Hepatic stellate cell (primary cell): Measurements from ENCODE around the gene PAPSS2.
A peak's percentile ranks its signal among the peaks of the same experiment; 100 is the strongest.

Experiments used
- DNase-seq: peaks from one replicate; pipeline ENCODE4 v3.0.0; 2011; ENCODE audit warnings: low spot score

The PAPSS2 gene

DNA sequence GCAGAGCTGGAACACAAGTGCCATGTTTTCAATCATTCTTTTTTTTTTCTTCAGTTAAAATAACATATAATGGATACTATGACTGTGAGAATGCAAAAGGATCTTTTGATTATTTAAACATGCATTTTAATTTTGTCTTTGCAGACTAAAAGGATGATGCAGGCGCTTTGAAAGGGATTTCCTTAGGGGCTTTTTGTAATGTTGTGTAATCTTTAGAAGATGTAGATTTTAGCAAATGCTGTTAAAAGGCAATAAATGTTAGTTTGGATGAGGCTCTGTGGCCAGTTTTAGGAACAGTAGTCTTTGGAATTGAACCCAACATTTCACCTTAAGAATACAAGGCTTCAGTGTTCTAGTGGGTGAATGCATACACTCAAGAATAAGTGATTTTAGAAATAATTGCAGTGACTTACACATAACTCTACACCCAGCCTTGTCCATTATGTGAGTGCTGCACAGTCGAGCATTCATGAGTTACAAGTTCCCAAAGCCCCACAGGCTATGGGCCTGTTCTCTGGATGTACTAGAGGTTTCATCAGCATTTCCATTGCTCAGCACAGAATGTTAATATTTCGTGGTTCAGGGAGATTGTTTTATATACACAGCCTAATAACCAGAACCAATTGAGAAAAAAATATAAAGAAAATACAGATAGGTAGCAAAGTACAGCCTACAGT lies 11.6 kb downstream of the PAPSS2 start:
- no peak for DNase-seq

DNA sequence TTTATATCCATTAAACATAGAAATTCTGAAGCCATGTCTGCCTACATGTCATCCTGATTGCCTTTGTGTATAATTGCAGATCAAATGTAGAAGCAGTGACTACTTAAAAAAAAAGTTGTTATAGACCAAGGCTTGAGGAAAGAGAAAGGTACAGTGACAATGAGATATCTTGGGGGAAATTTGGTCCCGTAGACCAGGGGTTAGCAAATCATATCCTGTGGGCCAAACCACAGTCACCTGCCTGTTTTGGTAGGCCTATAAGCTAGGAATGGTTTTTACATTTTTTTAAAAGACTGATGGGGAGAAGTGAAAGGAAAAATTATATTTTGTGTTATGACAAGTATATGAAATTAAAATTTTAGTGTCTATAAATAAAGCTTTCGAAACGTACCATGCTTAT lies 12.9 kb downstream of the PAPSS2 start:
- no peak for DNase-seq

DNA sequence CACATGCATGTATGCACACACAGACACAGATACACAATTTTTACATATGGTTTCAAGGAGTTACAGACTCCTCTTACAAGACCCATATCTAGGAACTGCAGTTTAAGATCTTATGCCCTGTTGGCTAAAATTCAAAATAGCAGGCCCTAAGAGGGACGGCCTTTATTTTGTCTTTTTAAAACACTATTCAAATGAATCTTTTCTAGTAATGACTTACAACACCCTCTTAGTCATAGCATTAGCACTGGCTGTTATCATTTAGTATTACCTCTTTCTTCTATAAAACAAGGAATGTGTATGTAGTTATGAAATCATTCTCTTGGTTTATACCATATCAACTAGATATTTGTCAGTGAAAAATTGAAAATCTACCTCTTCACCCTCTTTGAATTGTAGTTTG lies 15.3 kb downstream of the PAPSS2 start:
- no peak for DNase-seq

DNA sequence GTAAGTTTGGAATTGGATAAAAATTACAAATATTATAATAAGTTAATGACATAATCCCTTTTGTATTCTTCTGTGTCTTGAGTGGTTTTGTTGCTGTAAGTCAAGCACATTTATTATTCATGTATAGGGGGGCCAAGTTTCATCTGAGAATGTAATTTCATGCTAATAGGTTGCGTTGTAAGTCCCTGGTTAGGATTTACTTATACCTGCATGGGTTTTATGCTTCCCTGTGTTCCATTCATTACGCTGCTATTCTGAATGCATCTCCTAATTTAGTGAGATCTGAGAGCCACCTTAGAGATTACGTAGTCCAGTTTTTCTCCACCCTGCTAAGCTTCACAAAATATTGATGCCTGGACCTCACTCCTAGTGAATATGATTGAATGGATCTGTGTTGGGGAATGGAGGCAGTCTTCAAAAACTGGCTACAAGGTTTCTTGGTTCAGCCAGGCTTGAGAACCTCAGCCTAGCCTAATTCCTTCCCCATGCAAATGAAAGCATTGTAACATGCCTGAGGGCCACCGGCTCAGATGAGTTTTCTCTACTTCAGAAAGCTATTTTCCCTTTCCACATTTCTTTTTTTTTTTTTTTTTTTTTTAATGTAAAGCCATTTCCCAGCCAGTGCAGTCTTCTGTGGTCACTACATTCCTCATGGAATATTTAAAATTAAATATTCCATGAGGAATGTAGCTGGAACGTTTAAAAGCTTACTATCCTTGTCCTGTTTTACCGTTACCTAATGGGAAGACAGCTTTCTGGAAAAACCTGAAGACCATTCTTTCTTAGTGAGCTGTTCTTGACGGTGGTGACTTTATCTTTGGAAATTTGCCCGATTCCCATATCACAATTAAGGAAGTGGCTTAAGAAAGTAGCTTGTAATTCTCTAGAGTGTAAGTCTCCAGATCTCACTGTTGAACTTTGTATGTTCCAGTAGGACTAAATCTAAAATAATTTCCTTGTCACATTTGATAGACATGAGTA lies 16.0 kb downstream of the PAPSS2 start:
- no peak for DNase-seq

DNA sequence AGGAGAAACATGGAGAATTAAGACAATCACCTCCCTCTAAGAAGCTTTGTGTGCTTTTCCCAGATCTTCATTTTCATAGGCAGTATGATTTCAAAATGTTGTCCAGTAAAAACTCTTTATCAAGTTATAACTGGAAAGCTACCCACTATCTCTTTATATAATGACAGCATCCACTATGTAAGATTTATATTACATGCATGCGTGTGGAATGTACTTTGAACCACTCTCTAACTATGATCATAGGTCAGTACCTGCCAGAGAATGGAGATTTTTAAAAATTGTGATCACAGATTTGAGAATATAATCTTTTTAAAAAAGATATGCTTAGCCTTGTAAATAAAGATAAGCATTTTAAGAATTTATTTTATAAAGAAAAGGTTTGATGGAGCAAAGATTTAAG lies 17.9 kb downstream of the PAPSS2 start:
- no peak for DNase-seq

DNA sequence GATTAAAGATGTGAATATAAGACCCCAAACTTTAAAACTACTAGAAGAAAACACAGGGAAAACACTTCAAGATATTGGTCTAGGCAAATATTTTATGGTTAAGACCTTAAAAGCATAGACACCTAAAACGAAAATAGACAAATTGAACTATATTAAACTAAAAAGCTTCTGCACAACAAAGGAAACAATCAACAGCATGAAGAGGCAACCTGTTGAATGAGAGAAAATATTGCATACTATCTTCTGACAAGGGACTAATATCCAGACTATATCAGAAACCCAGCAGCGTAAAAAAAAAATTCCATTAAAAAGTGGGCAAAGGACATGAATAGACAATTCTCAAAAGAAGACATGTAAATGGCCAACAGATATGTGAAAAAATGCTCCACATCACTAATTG lies 18.6 kb downstream of the PAPSS2 start:
- no peak for DNase-seq

DNA sequence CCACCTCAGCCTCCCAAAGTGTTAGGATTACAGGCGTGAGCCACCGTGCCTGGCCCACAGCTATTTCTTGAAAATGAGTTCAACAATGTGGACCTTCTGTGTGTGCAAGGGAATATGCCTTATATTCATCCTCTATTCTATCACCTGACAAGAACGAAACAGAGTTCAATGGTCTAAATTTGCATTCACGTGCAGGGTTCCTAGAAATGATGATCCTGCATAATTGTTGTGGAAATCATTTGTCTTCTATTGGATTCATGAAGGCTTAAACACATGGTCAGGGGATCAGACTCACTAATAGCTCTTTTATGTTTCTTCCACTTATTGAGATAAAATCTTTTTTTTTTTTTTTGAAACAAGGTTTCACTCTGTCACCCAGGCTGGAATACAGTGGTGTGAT lies 23.7 kb downstream of the PAPSS2 start:
- no peak for DNase-seq

DNA sequence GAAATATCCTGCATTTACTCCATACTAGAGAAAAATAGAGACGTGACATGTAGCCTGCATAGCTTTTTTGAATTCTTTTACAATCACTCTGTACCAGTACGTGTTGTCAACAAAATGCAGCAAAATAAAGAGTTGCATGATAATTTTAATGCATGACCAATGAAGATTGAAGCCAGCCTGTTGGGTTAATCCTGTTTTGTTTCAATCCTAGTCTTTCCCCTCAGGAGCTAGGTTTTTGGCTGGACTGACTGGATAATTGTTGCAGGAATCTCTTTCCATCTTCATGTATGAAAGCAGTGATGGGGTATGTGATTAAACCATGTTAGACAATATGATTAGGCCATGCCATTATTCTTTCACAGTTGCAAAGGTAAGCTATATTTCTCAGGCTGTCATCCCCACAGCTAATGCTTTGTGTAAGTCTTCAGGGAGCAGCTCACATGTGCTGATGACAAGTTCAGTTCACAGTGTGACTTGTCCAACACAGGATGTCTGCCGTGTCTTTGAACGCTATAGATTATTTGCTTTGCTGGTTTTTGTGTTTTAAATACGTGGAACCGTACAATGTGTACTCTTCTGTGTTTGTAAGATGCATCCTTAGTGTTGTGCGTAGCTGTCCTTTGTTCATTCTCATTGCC lies 24.4 kb downstream of the PAPSS2 start:
- no peak for DNase-seq

DNA sequence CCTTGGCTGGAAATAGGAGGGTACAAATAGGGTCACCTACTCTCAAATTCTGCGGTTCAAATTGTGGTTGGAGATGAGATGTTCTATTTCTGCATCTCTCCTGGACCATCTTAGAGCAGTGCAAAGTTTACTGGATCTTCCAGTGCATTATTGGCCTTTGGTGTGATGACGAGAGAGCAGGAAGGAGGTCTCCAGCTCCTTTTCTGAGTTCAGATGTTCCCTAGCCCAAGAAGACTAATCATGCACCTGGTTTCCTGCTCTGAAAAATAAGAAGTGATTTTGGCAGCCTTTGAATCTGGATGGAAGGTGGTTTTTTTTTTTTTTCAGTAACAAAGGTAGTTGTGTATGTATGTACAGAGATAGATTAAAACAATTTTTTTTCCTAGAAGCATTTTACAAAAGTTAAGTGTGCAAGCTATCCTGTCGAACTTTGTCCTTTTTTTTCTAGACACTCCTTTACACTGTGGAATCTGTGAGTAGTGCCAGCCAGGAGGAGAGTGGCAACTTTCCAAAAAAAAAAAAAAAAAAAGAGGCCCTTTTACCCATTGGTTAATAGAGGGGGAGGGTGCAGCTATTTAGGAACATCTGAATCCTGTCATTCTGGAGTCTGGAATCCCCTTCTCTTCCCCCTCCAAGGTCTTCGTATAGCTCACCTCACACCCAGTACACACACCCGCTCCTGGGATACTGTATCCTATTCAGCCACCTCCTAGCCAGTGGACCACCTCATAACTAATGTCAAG lies 26.3 kb downstream of the PAPSS2 start:
- DNase-seq = no peak

DNA sequence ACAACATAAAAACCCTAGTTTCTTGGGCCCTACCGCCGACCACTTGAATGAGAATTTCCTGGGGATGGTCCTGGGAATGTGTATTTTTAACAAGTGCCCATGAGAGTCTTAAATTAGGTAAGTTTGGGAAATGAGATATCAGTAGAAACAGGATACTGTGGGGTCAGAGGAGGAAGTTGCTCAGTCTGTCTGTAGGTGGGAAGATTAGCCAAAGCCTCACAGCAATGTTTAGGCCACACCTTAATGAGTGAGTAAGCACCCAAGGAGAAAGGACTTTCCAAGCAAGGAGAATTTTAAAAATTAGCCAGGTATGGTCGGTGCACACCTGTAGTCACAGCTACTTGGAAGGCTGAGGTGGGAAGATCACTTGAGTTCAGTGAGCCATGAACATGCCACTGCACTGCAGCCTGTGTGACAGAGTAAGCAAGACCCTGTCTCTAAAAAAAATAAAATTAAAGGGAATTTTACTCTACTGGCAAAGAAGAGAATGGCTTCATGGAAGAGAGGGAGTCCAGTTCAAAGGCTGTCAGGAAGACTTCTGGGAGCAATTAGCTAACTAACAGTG lies 31.9 kb downstream of the PAPSS2 start:
- DNase-seq = no peak

DNA sequence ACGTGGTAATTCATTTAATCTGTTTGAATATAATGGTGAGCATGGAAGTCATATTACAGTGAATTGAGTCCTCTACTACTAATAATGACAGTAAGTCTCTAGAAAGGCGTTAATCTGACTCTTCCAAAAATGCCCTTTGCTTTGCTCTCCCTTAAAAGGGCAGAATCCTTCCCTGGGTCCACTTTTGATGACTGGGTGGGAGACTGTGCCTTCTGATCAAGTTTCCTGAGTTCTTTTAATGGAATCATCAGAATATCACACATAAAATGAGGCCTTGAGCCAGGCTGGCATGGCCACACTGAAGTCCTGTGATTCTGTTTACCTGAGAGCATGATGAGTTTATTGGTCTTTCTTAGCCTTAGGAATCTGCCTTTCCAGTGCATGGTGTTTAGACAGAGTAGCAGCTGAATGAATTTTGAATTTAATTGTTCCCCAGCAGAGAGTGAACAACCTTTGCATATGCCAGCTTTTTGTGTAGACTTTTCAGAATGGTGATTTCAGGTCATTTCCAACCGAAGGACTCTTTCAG lies 33.3 kb downstream of the PAPSS2 start:
- no peak for DNase-seq

DNA sequence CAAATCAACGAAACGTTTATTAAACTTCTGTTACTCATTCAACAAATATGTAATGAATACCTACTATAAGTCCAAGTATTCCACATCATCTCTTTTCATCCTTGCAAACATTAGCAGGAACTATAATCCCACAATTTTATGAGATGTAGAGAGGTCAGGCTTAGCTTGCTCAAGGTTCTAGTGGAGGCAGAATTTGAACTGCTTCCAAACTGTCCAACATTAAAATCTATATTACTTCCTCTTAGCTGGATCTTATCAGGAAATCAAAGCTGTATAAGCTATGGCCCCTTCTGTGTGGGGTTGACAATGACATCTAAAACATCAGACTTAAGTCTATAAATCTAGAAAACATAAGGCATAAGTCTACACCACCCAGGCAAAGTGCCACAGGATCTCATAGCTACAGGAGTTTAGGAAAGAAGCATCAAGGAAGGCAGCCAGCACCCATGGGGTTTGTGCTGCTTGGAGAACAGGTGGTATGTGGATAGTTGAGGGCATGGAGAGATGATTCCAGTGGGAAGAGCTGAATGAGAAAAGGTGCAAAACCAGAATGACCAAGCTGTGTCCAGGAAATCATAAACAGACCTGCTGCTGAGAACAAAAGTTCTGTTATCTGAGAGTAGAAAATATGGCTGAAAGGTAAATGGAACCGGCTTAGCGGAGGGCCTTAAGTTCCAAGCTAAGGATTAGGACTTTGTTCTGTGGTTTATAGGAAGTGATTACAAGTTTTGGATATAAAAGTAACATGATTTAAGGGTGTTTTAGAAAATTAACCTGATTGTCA lies 34.5 kb downstream of the PAPSS2 start:
- DNase-seq = no peak

DNA sequence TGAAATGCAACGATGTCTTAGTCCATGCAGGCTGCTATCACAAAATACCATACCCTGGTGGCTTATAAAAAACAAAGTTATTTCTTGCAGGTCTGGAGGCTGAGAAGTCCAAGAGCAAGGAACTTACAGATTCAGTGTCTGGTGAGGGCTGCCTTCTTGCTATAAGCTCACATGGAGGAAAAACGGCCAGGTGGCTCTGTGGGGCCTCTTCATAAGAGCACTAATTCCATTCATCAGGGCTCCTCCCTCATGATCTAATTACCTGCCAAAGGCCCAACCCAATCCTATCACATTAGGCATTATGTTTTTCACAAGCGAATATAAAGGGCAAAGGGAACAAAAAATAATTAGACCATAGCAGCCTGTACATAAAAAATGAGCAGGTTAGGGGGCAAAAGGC lies 35.4 kb downstream of the PAPSS2 start:
- DNase-seq = no peak

DNA sequence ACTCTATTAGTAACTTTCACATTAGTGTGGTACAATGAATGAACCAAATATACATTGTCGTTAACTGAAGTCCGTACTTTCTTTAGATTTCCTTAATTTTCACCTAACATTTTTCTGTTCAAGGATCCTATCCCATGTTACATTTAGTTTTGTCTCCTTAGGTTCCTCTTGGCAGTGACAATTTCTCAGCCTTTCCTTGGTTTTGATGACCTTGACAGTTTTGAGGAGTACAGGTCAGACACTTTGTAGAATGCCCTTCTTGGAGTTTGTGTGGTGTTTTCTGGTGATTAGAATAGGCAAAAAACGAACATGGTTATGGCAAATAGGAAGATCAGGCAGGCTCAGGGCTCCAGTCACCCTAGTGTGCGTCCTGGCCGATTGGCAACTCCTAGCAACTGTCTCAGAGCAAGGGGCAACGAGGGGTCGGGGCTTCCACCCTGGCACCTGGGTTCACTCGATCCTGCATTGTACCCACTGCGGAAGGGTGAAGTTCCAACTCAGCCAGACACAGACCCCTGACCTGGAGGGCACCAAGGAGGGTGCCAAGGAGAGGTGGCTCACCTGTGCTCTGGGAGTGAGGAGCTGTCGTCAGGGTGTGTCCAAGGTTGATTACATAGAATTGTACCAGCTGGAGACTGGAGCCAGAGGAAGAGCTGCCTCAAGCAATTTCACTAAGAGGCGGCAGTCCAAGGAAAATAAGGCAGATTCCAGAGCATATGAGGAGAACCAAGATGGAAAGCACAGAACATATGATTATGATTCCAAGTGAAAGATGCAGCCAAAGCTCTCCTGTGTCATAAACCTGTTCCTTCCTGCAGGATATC lies 37.5 kb downstream of the PAPSS2 start:
- no peak for DNase-seq

DNA sequence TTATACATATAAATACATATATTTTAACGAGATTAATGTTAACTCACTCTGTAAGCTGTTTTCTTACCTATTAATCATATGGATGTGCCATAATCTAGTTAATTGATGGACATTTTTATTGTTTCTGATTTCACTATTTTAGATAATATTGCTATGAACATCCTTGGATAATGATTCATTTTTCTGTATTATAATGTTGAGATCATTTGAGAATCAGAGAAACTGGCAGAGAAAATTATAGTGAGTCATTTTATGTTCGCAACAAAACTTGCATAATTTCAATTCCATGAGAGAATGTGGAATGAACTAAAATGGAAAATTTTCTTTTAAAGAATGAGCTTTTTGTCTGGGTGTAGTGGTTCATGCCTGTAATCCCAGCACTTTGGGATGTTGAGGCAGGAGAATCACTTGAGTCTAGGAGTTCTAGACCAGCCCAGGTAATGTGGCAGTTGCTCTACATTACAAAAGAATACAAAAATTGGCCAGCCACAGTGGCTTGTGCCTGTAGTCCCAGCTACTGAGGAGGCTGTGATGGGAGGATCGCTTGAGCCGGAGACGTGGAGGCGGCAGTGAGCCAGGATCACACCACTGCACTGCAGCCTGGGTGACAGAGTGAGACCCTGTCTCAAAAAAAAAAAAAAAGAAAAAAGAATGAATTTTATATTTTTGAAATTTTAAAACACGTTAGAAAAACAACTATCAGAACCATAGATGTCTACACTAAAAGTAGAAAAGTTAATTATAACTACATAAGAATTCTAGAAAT lies 40.5 kb downstream of the PAPSS2 start:
- DNase-seq = peak; percentile 45

DNA sequence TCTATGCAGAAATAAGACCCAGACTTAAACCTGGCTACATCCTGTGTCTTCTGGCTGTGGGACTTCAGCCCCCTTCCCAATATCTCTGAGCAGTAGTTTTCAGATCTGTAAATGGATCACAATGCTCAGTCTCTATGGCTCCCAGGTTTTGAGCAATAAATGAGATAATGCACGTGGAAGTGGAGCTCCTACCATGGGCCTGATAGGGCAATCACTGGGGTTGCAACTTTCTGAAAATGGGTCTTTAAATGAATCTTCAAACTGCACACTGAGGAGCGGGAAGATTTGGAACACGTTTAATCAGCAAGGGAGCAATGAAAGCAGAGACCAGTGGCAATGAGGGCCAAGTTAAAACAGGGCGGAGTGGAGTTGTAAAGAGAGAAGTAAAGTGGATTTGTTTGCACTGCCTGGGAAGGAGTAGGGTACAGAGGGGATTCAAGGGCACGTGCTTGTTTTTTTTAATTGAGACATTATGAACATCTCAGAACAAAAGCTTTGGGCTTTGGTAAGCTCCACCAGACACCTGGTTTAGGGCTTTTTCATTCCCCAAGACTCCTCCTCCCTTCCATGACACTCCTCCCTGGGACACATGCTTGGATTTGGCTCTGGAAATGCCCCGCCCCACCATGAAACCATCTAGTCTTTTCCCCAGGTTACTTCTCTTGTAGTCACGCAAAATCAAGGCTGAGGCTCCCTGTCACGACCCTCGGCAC lies 42.7 kb downstream of the PAPSS2 start:
- no peak for DNase-seq

DNA sequence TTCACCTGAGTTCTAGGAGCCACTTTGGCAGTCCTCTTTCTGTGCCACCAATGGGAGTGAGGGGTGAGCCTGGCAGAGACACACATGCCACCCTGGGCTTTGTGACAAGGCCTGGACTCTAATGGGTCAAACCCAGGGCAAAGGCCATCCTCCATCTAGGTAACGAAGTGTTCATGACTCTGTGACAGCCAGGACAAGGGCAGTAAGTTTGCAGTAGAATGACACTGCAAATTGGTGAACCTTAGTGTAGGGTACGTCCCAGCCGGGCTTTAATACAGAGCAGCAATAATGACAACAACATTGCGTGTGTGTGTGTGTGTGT lies 43.3 kb downstream of the PAPSS2 start:
- no peak for DNase-seq

DNA sequence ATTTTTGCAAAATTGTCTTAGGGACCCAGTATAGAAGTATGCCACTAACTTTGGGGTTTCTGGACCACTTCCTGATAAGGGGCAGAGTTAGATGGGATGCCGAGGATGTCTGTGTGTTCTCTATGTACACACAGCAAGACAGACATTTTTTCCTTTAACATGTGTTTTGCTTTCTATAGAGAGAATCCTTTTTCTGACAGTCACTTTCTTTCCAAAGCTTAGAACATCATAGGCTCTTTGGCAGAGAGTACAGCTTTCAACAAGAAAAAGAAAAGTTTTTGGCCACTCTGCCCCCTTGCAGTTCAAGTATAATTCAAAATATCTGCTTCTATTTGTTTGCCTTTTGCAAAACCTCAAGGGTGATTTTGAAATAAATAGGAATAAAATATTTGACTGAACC lies 44.1 kb downstream of the PAPSS2 start:
- DNase-seq = no peak

DNA sequence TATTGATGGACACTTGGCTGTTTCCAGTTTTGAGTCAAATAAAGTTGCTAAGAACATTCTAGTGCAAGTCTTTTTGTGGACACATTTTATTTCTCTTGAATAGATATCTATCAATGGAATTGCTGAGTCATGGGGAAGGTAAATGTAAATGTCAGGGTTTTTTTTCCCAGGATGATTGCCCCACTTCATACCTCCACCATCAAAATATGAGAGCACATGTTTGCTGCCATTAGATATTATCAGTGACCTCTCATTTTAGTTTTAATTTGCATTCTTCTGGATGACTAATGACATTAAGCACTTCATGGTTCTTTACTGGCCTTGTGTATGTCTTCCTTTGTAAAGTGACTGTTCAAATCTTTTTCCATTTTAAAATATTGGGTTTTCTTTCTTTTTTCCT lies 45.7 kb downstream of the PAPSS2 start:
- DNase-seq = no peak
